PFSK-1 (cell line): ENCODE data around the gene SKI.

Experiments
- FOXP2 ChIP-seq: optimal IDR thresholded peaks from 2 replicates; pipeline ENCODE3; 2011; ENCODE audit warnings: borderline replicate concordance, control low read depth, inconsistent platforms; ENCODE audit not compliant: insufficient read depth; ENCODE audit errors: extremely low read length, extremely low read depth
- POLR2AphosphoS5 ChIP-seq: IDR thresholded peaks from 2 replicates; pipeline ENCODE4 v1.6.1; 2012; ENCODE audit warnings: low read depth, mild to moderate bottlenecking, control low read depth, low read length, moderate library complexity
- REST ChIP-seq, 2 experiments: IDR thresholded peaks; 2 replicates each; pipeline versions ENCODE4 v1.6.1 to v1.8.0; 2011 to 2012; ENCODE audit warnings: low read depth in 2 of 2, low read length in 2 of 2, control low read depth in 1 of 2, inconsistent platforms in 1 of 2, mild to moderate bottlenecking in 1 of 2, moderate library complexity in 1 of 2; ENCODE audit not compliant: insufficient read depth in 1 of 2
- SIN3A ChIP-seq: IDR thresholded peaks from 2 replicates; pipeline ENCODE4 v1.6.1; 2012; ENCODE audit warnings: mild to moderate bottlenecking, low read length, moderate library complexity, borderline replicate concordance; ENCODE audit not compliant: insufficient read depth
- TAF1 ChIP-seq: IDR thresholded peaks from 2 replicates; pipeline ENCODE4 v1.6.1; 2012; ENCODE audit warnings: low read length, control low read depth, borderline replicate concordance; ENCODE audit not compliant: insufficient read depth

SKI gene

GRCh38 chr1:2279210-2279639 is 51.1 kb downstream of the SKI start:
- TF ChIP-seq FOXP2, result peak; percentile 50
- TF ChIP-seq REST (IDR thresholded peaks at IDR 0.05; ENCODE audit: insufficient read depth in 1 of 2, low read depth in 2 of 2, low read length in 2 of 2), result no peak

- TF ChIP-seq REST (IDR thresholded peaks at IDR 0.05; ENCODE audit: insufficient read depth in 1 of 2, low read depth in 2 of 2, low read length in 2 of 2) (no peak), TAF1 (no peak), SIN3A (no peak), FOXP2 (no peak), POLR2AphosphoS5 (no peak)
These were observed 51.7 kb downstream of the SKI start for GRCh38 chr1:2279817-2280216.

- no peak for TF ChIP-seq FOXP2
- no peak for TF ChIP-seq POLR2AphosphoS5
- no peak for TF ChIP-seq TAF1
- TF ChIP-seq REST (IDR thresholded peaks at IDR 0.05; ENCODE audit: insufficient read depth in 1 of 2, low read depth in 2 of 2, low read length in 2 of 2), result no peak
- no peak for TF ChIP-seq SIN3A
These were observed 54.6 kb downstream of the SKI start for GRCh38 chr1:2282556-2283270.

- TF ChIP-seq TAF1, result no peak
- TF ChIP-seq REST (IDR thresholded peaks at IDR 0.05; ENCODE audit: insufficient read depth in 1 of 2, low read depth in 2 of 2, low read length in 2 of 2), result no peak
- TF ChIP-seq POLR2AphosphoS5, result no peak
- no peak for TF ChIP-seq SIN3A
- no peak for TF ChIP-seq FOXP2
These were observed 55.4 kb downstream of the SKI start for GRCh38 chr1:2283371-2283990.
